ENCODE measurements around the gene APOC1.

Gene APOC1

GRCh38 chr19:44947041-44947581 lies 32.7 kb downstream of the APOC1 start:
- H3K27ac ChIP-seq (ENCODE audit: low read depth, low read length, severe bottlenecking), result no peak overlapping the region
- WGBS, 2 experiments (ENCODE audit: insufficient coverage in 2 of 2), result 90% methylated on average over 12 to 13 of the region's 13 CpGs
- H3K4me1 ChIP-seq (ENCODE audit: control insufficient read depth, insufficient read depth, low read length, poor library complexity, severe bottlenecking), result no peaks in the 10 kb centered on the region
- H3K36me3 ChIP-seq (ENCODE audit: control insufficient read depth, insufficient read depth, low read length), result peaks cover 5% of the 10 kb centered on the region
- H3K4me3 ChIP-seq (ENCODE audit: extremely low read depth, insufficient read depth, low read length, poor library complexity, severe bottlenecking), result no peak overlapping the region
- H3K9me3 ChIP-seq (ENCODE audit: control insufficient read depth, low read length), result no peaks in the 10 kb centered on the region

GRCh38 chr19:44948237-44948636 lies 33.8 kb downstream of the APOC1 start:
- H3K4me3 ChIP-seq (ENCODE audit: extremely low read depth, insufficient read depth, low read length, poor library complexity, severe bottlenecking), result no peak overlapping the region
- 80% methylated on average over 1 of the region's 5 CpGs; no CpG with 5 or more reads in 1 of the 2 experiments for WGBS, 2 experiments (ENCODE audit: insufficient coverage in 2 of 2)

GRCh38 chr19:44948763-44949374 lies 34.5 kb downstream of the APOC1 start:
- H3K36me3 ChIP-seq (ENCODE audit: control insufficient read depth, insufficient read depth, low read length), result peaks cover 7% of the 10 kb centered on the region
- H3K9me3 ChIP-seq (ENCODE audit: control insufficient read depth, low read length), result no peaks in the 10 kb centered on the region
- H3K27ac ChIP-seq (ENCODE audit: low read depth, low read length, severe bottlenecking), result no peak overlapping the region
- no peaks in the 10 kb centered on the region for H3K4me1 ChIP-seq (ENCODE audit: control insufficient read depth, insufficient read depth, low read length, poor library complexity, severe bottlenecking)
- WGBS, 2 experiments (ENCODE audit: insufficient coverage in 2 of 2), result 91 to 92% methylated on average over 4 of the region's 5 CpGs
- no peak overlapping the region for H3K4me3 ChIP-seq (ENCODE audit: extremely low read depth, insufficient read depth, low read length, poor library complexity, severe bottlenecking)

More at GRCh38 chr19:44948237-44948636, 33.8 kb downstream of the APOC1 start:
- Histone ChIP-seq H3K27ac (ENCODE audit: low read depth, low read length, severe bottlenecking) (no peak overlapping the region), H3K9me3 (ENCODE audit: control insufficient read depth, low read length) (no peaks in the 10 kb centered on the region), H3K4me1 (ENCODE audit: control insufficient read depth, insufficient read depth, low read length, poor library complexity, severe bottlenecking) (no peaks in the 10 kb centered on the region), H3K36me3 (ENCODE audit: control insufficient read depth, insufficient read depth, low read length) (peaks cover 5% of the 10 kb centered on the region)

- H3K9me3 ChIP-seq (ENCODE audit: control insufficient read depth, low read length), result no peaks in the 10 kb centered on the region
- H3K36me3 ChIP-seq (ENCODE audit: control insufficient read depth, insufficient read depth, low read length), result peaks cover 7% of the 10 kb centered on the region
- no peak overlapping the region for H3K4me3 ChIP-seq (ENCODE audit: extremely low read depth, insufficient read depth, low read length, poor library complexity, severe bottlenecking)
- no peaks in the 10 kb centered on the region for H3K4me1 ChIP-seq (ENCODE audit: control insufficient read depth, insufficient read depth, low read length, poor library complexity, severe bottlenecking)
- H3K27ac ChIP-seq (ENCODE audit: low read depth, low read length, severe bottlenecking), result no peak overlapping the region
- whole genome bisulfite sequencing, 2 experiments (ENCODE audit: insufficient coverage in 2 of 2), result 90 to 94% methylated on average over 2 to 3 of the region's 9 CpGs
These were observed 35.1 kb downstream of the APOC1 start for GRCh38 chr19:44949550-44949949.

- H3K4me3 ChIP-seq (ENCODE audit: extremely low read depth, insufficient read depth, low read length, poor library complexity, severe bottlenecking), result no peak overlapping the region
- H3K4me1 ChIP-seq (ENCODE audit: control insufficient read depth, insufficient read depth, low read length, poor library complexity, severe bottlenecking), result peaks cover 4% of the 10 kb centered on the region
- 64 to 69% methylated on average over 11 to 12 of the region's 13 CpGs for WGBS, 2 experiments (ENCODE audit: insufficient coverage in 2 of 2)
- no peak overlapping the region for H3K27ac ChIP-seq (ENCODE audit: low read depth, low read length, severe bottlenecking)
- H3K36me3 ChIP-seq (ENCODE audit: control insufficient read depth, insufficient read depth, low read length), result peaks cover 7% of the 10 kb centered on the region
- H3K9me3 ChIP-seq (ENCODE audit: control insufficient read depth, low read length), result no peaks in the 10 kb centered on the region
These were observed 37.1 kb downstream of the APOC1 start for GRCh38 chr19:44951179-44952159.

- no peaks in the 10 kb centered on the region for H3K9me3 ChIP-seq (ENCODE audit: control insufficient read depth, low read length)
- 17 to 52% methylated on average over 4 to 9 of the region's 13 CpGs for WGBS, 2 experiments (ENCODE audit: insufficient coverage in 2 of 2)
- H3K4me3 ChIP-seq (ENCODE audit: extremely low read depth, insufficient read depth, low read length, poor library complexity, severe bottlenecking), result peak overlapping the region; percentile 97
- peak overlapping the region; percentile 83 for H3K27ac ChIP-seq (ENCODE audit: low read depth, low read length, severe bottlenecking)
- H3K4me1 ChIP-seq (ENCODE audit: control insufficient read depth, insufficient read depth, low read length, poor library complexity, severe bottlenecking), result peaks cover 13% of the 10 kb centered on the region
- H3K36me3 ChIP-seq (ENCODE audit: control insufficient read depth, insufficient read depth, low read length), result peaks cover 8% of the 10 kb centered on the region
These were observed 39.9 kb downstream of the APOC1 start for GRCh38 chr19:44954278-44954648.

- 0% methylated on average over 60 to 64 of the region's 65 CpGs for WGBS, 2 experiments (ENCODE audit: insufficient coverage in 2 of 2)
- peak within 1 kb of the TSS; percentile 83 for H3K27ac ChIP-seq (ENCODE audit: low read depth, low read length, severe bottlenecking)
- peaks cover 11% of the 10 kb centered on the region for H3K36me3 ChIP-seq (ENCODE audit: control insufficient read depth, insufficient read depth, low read length)
- H3K4me1 ChIP-seq (ENCODE audit: control insufficient read depth, insufficient read depth, low read length, poor library complexity, severe bottlenecking), result peaks cover 13% of the 10 kb centered on the region
- H3K9me3 ChIP-seq (ENCODE audit: control insufficient read depth, low read length), result no peaks in the 10 kb centered on the region
- peak within 1 kb of the TSS; percentile 97 for H3K4me3 ChIP-seq (ENCODE audit: extremely low read depth, insufficient read depth, low read length, poor library complexity, severe bottlenecking)
These were observed 40.5 kb downstream of the APOC1 start, which contains the start of gene CLPTM1 for GRCh38 chr19:44954649-44955504. Gene CLPTM1 (plus strand): TSS chr19:44955380. CDS start chr19:44955396, 16 bp downstream.

- Histone ChIP-seq H3K27ac (ENCODE audit: low read depth, low read length, severe bottlenecking) (peak overlapping the region; percentile 59), H3K36me3 (ENCODE audit: control insufficient read depth, insufficient read depth, low read length) (peaks cover 20% of the 10 kb centered on the region), H3K4me3 (ENCODE audit: extremely low read depth, insufficient read depth, low read length, poor library complexity, severe bottlenecking) (peak overlapping the region; percentile 97), H3K4me1 (ENCODE audit: control insufficient read depth, insufficient read depth, low read length, poor library complexity, severe bottlenecking) (peaks cover 13% of the 10 kb centered on the region), H3K9me3 (ENCODE audit: control insufficient read depth, low read length) (no peaks in the 10 kb centered on the region)
- WGBS, 2 experiments (ENCODE audit: insufficient coverage in 2 of 2), result 5 to 8% methylated on average over 34 to 37 of the region's 40 CpGs
These were observed 41.4 kb downstream of the APOC1 start for GRCh38 chr19:44955505-44956439.

GRCh38 chr19:44957526-44957925 lies 43.1 kb downstream of the APOC1 start:
- WGBS, 2 experiments (ENCODE audit: insufficient coverage in 2 of 2), result 87 to 96% methylated on average over 3 of the region's 7 CpGs
- peaks cover 13% of the 10 kb centered on the region for H3K4me1 ChIP-seq (ENCODE audit: control insufficient read depth, insufficient read depth, low read length, poor library complexity, severe bottlenecking)
- peaks cover 37% of the 10 kb centered on the region for H3K36me3 ChIP-seq (ENCODE audit: control insufficient read depth, insufficient read depth, low read length)
- H3K27ac ChIP-seq (ENCODE audit: low read depth, low read length, severe bottlenecking), result no peak overlapping the region
- no peaks in the 10 kb centered on the region for H3K9me3 ChIP-seq (ENCODE audit: control insufficient read depth, low read length)
- no peak overlapping the region for H3K4me3 ChIP-seq (ENCODE audit: extremely low read depth, insufficient read depth, low read length, poor library complexity, severe bottlenecking)

Measured in mesodermal cell (in vitro differentiated cells).